Stimulated activated CD8-positive, alpha-beta memory T cell treated with anti-CD3 and anti-CD28 coated beads, Interleukin-7, amount 100 ng/mL, for 1 hour (primary cell): ENCODE data around the gene GALNT5.
"Not testable (repeated sequence)": the region's sequence is repeated elsewhere in the genome, so short reads cannot be mapped to it uniquely, and the experiment has no call there.

Experiments used
- DNase-seq, 2 donors: peaks; one replicate each; pipeline ENCODE4 v3.0.0-alpha.2; 2020; ENCODE audit warnings: low read depth in 2 of 2

The GALNT5 gene

DNA sequence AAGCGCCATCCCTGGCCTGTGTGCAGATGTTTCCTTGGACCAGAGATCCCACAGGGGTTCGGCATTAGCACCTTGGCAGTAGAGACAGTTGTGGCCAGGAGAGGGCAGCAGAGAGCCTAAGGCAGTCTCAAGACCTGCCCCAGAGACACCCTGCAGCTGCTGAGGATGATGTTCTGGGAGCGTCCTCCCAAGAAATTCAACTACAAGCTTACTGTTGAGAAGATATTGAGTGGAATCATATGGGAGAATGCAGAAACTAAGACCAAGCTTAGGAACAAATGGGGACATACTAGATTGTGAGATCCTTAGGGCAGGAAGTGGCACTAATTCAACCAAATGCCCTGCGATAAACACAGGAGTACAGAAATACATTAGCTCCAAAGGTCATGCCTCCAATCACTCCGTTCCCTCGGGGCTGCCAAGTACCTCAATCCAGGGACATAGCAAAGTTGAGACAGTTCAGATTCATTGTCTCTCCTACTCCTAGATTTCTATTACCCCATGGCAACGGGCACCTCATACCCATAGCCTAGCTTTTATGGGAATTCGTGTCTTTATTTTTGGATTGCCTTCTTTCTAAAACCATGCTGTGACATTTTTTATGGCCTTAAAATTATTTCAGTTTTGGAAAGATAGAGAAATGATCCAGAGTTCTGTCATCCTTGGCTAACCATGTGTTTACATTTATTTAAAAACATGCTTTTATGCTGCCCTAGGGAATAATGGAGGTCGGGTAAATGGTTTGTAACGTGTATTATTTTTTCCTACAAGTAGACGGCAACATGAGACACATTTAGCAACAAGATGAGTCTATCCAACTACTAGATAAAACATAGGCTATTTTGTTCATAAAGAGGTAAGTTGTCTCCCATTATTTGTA lies 70.4 kb downstream of the GALNT5 start:
- peak; percentile 71 to 89 for DNase-seq

GRCh38 chr2:157329524-157329923 lies 72.0 kb downstream of the GALNT5 start:
- no peak for DNase-seq

- no peak for DNase-seq
Observed at GRCh38 chr2:157333304-157334047, 76.0 kb downstream of the GALNT5 start.

GRCh38 chr2:157334335-157334734 lies 76.8 kb downstream of the GALNT5 start:
- DNase-seq = no peak

DNA sequence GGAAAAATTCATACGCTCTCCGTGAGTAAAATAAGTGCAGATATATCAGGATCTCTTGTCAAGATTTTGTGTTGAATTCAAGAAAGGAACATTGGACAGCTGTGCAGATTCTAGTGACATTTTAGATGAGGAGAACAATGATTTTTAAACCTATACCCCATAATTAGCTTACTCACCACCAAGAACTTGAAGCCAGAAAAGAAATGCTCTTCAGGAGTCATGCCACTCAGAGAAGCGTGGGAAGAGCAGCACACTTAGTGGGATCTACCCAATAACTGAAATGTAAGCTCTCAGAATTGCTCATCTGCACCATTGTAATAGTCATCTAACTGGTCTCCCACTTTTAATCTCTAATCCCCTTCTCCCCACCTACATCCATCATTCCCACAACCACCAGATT lies 77.3 kb downstream of the GALNT5 start:
- no peak for DNase-seq

GRCh38 chr2:157336137-157337010 lies 78.9 kb downstream of the GALNT5 start:
- DNase-seq = peak in 1 of 2 donors; percentile 25

- DNase-seq = no peak
Observed at GRCh38 chr2:157337978-157338377, 80.5 kb downstream of the GALNT5 start.

DNA sequence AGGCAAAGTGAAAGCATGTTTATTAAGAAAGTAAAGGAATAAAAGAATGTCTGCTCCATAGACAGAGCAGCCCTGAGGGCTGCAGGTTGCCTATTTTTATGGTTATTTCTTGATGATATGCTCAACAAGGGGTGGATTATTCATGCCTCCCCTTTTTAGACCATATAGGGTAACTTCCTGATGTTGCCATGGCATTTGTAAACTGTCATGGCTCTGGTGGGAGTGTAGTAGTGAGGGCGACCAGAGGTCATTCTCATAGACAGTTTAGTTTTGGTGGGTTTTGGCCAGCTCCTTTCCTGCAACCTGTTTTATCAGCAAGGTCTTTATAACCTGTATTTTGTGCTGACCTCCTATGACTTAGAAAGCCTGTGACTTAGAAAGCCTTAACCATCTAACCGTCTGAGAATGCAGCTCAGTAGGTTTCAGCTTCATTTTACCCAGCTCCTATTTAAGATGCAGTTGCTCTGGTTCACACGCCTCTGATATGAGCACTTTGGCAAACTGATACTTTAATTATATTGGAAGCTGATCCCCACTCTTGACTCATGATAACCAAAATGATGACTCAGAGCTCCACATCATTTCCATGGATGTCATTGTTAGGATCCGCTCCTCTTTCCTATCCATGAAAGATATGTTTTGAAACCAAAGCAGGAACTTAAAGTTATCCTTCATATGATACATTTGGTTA lies 82.6 kb downstream of the GALNT5 start:
- no peak for DNase-seq

- DNase-seq = not testable (repeated sequence)
Observed at GRCh38 chr2:157341381-157341780, 83.9 kb downstream of the GALNT5 start.

- DNase-seq = no peak
Observed at GRCh38 chr2:157345647-157346389, 88.3 kb downstream of the GALNT5 start.

DNA sequence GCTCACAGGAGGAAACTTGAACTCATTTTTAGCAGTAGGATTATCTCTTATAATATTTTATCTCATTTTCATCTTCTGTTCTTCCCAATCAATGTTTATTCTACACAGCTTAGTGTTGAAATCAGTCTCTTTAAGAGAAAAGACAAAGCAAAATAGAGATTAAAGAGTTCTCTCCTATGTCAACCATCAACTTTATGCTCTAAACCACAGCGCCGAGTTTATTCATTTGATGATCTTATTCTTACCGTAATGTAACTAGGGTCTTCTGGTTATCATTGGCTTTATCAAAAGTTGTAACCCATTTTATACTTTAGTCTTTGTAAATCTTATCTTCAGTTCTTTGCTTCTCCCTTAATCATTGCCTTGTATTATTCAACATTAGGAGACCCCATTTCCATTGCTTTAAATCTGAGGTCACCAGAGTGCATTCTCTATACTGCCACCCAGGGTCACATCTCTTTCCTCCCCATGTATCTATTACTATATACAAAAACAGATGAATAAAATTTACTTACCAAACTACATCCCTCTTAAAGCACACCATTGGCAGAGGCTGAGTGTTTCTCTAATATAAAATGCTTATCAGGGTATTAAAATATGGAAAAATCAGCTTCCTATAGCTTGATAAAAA lies 90.9 kb downstream of the GALNT5 start:
- DNase-seq = no peak

- DNase-seq = no peak
Observed at GRCh38 chr2:157349949-157350515, 92.5 kb downstream of the GALNT5 start.

GRCh38 chr2:157355618-157356017 lies 98.1 kb downstream of the GALNT5 start:
- no peak for DNase-seq

DNA sequence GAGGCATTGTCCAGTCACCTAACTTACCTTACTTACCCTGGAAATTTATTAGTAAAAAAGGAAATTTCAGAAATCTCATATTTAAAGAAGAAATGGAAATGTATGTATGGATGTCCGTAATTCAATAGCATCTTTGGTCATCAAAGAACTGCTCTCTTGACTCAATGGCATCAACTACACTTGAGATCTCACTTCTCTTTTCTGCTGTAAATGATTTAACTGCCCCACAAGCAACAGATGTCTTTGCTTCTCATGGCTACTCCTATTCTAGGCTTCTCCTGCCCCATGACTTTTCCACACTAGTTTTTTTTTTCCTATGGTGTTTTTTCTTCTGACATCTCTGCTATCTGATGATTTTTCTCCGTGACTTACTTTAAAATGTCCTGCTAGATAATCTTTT lies 102.1 kb downstream of the GALNT5 start:
- DNase-seq = no peak

- no peak for DNase-seq
Observed at GRCh38 chr2:157361526-157361925, 104.0 kb downstream of the GALNT5 start.

- no peak for DNase-seq
Observed at GRCh38 chr2:157362627-157363026, 105.1 kb downstream of the GALNT5 start.

GRCh38 chr2:157363612-157364101 lies 106.2 kb downstream of the GALNT5 start:
- DNase-seq = no peak
